ENCODE data around the gene INPP5A.
"Not testable (repeated sequence)": the region's sequence is repeated elsewhere in the genome, so short reads cannot be mapped to it uniquely, and the experiment has no call there.

Gene INPP5A

GRCh38 chr10:132504501-132505272 is 32.9 kb upstream of the INPP5A start:
- DNase-seq, result no peak

DNA sequence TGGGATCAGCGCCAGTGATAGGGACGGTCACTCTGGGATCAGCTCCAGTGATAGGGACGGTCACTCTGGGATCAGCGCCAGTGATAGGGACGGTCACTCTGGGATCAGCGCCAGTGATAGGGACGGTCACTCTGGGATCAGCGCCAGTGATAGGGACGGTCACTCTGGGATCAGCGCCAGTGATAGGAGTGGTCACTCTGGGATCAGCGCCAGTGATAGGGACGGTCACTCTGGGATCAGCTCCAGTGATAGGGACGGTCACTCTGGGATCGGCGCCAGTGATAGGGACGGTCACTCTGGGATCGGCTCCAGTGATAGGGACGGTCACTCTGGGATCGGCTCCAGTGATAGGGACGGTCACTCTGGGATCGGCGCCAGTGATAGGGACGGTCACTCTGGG is 32.0 kb upstream of the INPP5A start:
- DNase-seq, result not testable (repeated sequence)

DNA sequence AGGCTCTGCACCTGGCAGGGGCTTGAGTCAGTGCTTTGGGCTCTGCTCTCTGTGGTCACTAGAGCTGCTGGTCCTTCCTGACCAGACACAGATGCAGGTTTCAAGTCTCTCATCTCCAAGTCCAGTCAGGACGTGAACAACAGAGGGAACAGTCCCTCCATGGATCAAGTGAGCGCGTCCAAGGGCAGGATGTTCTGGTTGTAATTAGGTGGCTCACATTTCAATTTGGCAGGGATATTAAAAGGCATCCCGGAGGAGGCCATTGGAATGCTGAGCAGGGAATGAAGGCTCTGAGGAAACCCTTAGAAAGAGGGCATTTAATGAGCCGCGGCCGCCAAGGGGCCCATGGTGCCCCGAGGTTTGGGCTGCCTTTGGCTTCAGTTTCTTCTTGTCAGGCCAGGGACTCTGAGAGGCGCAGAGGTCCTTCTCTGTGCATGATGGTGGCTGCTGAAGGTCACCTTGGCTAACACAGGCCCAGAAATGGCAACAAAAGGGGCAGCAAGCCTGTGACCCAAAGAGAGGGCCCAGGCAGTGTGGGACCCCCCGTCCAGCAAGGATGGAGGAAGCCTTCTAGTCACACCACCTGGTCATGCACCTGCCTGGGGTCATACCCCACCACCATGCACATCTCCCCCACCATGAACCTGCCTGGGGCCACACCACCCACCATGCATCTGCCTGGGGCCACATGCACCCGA is 30.7 kb upstream of the INPP5A start:
- DNase-seq, result no peak

GRCh38 chr10:132507409-132507955 is 30.1 kb upstream of the INPP5A start:
- no peak for DNase-seq

- DNase-seq, result no peak
These were observed 29.6 kb upstream of the INPP5A start for GRCh38 chr10:132507956-132508490.

- no peak for DNase-seq
These were observed 28.8 kb upstream of the INPP5A start for GRCh38 chr10:132508581-132509443.

GRCh38 chr10:132509506-132510173 is 27.9 kb upstream of the INPP5A start:
- no peak for DNase-seq

DNA sequence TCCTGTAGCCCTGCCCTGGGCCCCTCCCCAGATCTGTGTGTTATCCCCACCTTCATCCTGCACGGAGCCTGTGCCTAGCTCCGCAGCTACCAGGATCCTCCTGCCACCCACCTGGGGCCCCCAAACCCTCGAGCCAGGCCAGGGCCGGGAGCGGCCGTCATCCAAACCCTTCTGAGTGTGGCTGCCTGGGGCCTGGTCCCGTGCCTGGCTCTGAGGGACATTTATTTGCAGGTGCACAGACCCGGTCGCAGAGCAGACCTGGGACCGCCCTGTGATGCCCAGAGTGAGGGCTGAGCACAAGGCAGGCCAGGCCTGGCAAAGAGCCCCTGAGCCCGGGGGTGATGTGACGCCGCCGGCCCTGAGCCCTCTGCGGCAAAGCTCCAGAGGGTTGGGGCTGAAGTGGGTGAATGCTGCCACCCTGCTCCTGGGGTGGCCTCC is 27.4 kb upstream of the INPP5A start:
- DNase-seq, result no peak

GRCh38 chr10:132511121-132512051 is 26.2 kb upstream of the INPP5A start:
- DNase-seq, result no peak

DNA sequence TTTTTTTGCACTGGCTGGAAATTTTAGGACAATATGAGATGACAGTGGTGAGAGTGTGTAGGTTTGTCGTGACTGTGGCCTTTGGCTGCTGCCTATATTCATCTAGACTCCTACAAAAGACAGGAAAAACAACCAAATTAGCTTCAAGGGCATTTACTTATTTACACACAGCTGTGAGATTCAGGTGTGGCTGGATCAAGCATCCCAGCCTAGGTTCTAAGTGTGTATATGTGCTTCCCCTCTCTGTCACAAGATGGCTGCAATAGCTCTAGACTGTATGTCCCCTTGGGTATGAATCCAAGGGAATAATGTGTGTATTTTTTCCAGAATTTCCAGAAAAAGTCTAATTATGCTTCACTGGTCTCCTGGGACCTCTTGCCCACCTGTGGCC is 25.5 kb upstream of the INPP5A start:
- DNase-seq, result no peak

- no peak for DNase-seq
These were observed 24.8 kb upstream of the INPP5A start for GRCh38 chr10:132512693-132513345.

GRCh38 chr10:132514821-132515520 is 22.6 kb upstream of the INPP5A start:
- no peak for DNase-seq

DNA sequence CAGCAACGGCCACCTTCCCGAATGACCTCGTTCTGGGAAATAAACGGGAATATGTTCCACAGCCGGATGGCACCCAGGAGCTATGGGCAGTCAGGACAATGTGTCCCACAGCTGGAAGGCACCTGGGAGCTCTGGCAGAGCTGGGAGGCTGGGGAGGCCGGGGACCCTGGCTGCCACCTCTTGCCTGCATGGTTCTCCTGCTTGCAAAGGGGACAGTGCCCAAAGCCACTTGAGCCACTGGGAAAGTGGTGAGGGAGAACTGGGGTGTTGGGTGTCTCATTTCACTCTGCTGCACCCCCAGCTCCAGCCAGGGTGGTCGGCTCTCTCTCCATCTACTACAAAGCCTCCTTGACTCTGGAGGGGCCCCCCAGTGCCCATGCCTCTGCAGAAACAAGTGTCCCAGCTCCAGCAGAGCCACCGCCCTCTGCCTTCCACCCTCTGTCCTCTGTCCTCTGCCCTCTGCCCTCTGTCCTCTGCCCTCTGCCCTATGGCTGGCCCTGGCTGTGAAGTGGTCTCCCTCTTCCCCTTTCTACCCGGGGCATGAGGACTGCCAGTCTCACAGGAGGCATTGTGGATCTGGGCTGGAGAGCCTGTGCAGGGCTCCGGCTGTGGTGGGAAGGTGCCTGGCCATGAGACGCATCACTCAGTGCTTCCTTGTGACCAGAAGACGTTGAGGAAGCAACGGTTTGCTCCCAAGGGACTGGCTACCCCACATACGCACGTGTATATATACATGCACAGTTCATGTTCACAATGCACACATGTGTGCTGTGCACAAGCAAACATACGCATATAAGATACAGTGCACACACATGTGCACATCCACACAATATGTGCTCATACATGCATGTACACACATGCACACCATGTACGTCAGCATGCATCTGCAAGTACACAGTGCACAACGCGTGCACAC is 21.5 kb upstream of the INPP5A start:
- DNase-seq, result no peak

DNA sequence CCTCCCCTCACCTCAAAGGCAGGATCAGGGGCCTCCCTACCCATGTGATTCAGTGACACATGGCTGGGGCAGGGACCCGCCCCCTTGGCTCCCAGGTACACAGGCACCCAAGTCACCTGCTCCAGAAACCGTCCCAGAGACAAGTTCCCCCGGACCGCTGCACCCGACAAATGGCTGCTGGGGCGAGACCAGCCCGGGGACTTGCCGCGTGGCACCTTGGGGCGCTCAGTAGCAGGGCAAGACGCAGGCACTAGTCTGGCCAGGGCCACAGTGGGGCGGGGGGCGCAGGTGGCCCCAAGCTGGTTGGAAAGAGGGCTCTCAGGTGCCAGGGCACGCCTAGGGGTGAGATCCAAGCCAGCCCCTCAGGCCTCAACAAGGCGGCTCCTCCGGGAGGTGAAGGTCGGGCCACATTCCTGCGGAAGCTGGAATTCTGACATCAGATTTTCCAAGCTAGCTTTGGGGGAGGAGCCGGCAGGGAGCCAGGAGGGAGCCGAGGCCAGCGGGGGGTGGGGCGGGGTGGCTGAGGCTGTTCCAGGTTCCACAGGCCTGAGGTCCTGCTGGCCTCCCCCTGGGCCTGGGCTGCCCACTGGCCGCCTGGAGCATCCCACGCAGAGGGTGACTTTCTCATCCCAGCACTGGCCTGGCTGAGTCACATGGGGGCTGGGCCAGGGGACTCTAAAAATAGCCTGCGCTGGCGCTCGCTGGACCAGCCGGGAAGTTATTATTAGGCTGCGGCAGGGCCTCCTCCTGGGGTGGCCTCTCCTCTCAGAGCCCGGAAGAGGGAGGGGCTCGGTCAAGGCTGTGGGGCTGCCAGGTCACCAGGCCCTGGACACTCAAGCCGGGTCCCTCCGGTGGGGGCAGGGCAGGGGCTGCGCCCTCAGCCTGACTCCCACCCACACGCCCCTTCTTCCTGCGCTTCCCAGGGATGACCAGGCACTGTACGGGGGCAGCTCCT is 20.5 kb upstream of the INPP5A start:
- DNase-seq, result no peak

GRCh38 chr10:132517951-132518521 is 19.6 kb upstream of the INPP5A start:
- DNase-seq, result no peak

DNA sequence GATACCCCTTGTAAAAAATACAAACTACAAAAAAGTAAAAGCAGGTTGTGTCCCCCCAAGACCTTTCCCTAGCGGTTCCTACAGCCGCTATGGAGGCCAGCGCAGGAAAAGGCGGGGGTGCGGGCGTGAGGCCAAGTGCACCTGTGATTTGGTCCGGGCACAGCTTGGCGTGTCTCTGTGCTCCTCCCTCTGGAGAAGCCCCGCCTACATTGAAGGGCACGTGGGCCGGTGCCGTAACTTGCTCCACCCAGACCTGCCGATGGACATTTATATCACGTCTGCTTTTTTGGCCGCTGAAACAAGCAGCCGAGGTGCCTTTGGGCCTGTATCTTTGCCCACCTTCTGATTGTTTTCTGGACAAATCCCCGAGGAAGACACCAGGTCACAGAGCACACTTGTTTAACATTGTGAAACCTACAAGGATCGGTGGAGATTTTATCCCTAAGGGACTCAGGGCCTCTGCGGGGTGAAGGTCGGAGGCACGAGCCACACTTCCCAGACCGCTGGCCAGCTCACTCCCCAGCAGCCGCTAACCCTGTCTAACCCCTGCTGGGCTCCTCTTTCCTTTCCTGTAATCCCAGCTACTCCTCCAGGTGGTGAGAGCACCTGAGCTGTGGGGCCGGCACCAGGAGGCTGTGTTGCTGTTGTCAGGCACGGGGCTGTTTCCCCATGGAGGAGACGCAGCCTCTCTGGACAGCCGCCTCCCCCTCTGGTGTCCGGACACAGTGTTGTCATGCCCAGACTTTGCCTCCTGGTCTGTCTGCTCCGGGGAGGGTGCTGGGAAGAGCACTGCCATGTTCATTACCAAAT is 18.8 kb upstream of the INPP5A start:
- DNase-seq, result no peak

Data from activated CD4-positive, alpha-beta T cell treated with anti-CD3 and anti-CD28 coated beads, Interleukin-2, amount 50 U/mL, for 48 hours (primary cell).